Measurements from ENCODE around the gene PRKAR1B. TPM values are rescaled to one million over a fixed set of nuclear protein-coding genes. Genes with fewer than 3 reads are reported as not detected.

Gene PRKAR1B
- total RNA-seq (ENCODE audit: unreplicated experiment), result 21.7 TPM
- long read RNA-seq, partial matches to known transcripts, result 6 of 13 reads
- long read RNA-seq, other reads (novel, unspliced or antisense), result 3 of 13 reads

DNA sequence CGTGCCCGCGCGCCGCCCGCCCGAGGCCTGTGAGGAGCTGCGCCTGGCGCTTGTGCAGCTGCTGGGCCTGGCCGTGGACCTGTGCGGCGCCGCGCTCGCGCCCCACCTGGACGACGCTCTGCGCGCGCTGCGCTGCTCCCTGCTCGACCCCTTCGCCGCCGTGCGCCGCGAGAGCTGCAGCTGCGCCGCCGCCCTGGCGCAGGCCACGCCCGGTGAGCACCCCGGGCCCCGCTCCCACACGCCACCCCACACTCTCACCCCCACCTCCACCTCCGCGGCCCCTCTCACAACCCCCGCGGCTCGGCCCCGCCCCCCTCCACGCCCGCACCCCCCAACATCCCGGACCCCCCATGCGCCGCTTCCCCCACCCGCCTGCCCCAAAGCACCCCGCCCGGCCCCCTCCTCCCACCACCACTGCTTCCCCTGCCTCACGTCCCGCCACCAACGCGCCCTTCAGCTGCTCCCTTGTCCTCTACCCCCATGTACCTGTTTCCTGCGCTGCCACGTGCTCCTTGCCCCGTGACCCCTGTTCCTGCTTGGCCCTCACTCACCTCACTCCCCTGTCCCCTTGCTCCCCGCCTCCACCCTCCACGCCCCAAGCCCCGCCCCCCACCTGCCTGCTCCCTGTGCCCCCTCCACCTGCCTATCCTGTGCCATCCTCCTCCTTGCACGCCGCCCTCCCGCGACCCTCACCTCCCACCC lies at the start of gene PRKAR1B:
TSS of gene PRKAR1B (minus strand) at position 178 of the 702 bp plus-strand sequence. CDS start 15,776 bp downstream, outside the sequence.
- peaks cover 12% of the 10 kb centered on the region for H3K4me1 Mint-ChIP-seq (ENCODE audit: unreplicated experiment)

DNA sequence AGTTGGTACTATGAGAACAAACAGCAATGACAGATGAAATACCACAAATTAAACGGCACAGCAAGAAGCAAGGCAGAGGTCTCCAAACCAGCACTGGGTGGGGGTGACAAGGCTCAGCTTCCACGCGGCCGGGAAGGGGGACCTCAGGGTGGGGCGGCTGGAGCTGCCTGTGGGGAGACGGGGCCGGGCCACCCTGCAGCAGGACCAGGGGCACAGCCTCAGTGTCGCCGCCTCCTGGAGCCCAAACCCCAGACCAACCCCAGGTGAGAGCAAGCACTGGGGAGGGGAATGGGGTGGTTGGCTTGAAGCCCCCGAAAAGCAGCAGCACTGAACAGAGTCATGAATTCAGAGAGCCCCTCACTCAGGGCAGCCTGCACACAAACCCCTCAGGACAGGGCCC lies 49.3 kb upstream of the PRKAR1B start:
- Mint-ChIP-seq H3K27ac (ENCODE audit: unreplicated experiment) (no peak overlapping the region), H3K9me3 (ENCODE audit: unreplicated experiment) (no peaks in the 10 kb centered on the region), H3K27me3 (ENCODE audit: unreplicated experiment) (peaks cover 4% of the 10 kb centered on the region), H3K36me3 (ENCODE audit: low read depth, unreplicated experiment) (peaks cover 18% of the 10 kb centered on the region), H3K4me1 (ENCODE audit: unreplicated experiment) (no peaks in the 10 kb centered on the region), H3K4me3 (ENCODE audit: unreplicated experiment) (no peak overlapping the region)
- DNase-seq (ENCODE audit: low spot score), result no peak
- TF ChIP-seq, protein P1, sequence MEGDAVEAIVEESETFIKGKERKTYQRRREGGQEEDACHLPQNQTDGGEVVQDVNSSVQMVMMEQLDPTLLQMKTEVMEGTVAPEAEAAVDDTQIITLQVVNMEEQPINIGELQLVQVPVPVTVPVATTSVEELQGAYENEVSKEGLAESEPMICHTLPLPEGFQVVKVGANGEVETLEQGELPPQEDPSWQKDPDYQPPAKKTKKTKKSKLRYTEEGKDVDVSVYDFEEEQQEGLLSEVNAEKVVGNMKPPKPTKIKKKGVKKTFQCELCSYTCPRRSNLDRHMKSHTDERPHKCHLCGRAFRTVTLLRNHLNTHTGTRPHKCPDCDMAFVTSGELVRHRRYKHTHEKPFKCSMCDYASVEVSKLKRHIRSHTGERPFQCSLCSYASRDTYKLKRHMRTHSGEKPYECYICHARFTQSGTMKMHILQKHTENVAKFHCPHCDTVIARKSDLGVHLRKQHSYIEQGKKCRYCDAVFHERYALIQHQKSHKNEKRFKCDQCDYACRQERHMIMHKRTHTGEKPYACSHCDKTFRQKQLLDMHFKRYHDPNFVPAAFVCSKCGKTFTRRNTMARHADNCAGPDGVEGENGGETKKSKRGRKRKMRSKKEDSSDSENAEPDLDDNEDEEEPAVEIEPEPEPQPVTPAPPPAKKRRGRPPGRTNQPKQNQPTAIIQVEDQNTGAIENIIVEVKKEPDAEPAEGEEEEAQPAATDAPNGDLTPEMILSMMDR (IDR thresholded peaks at IDR 0.05; ENCODE audit: unreplicated experiment), result no peak

More for the DNA sequence above, at the start of gene PRKAR1B:
- Mint-ChIP-seq H3K9me3 (ENCODE audit: unreplicated experiment) (no peaks in the 10 kb centered on the region), H3K27ac (ENCODE audit: unreplicated experiment) (peak within 1 kb of the TSS; percentile 84), H3K4me3 (ENCODE audit: unreplicated experiment) (peak within 1 kb of the TSS; percentile 96), H3K36me3 (ENCODE audit: low read depth, unreplicated experiment) (peaks cover 34% of the 10 kb centered on the region), H3K27me3 (ENCODE audit: unreplicated experiment) (peaks cover 22% of the 10 kb centered on the region)
- TF ChIP-seq, protein P1 (IDR thresholded peaks at IDR 0.05; ENCODE audit: unreplicated experiment), result no peak
- no peak for DNase-seq (ENCODE audit: low spot score)

GRCh38 chr7:774161-775109 lies 47.4 kb upstream of the PRKAR1B start:
- Mint-ChIP-seq H3K4me1 (ENCODE audit: unreplicated experiment) (no peaks in the 10 kb centered on the region), H3K27ac (ENCODE audit: unreplicated experiment) (no peak overlapping the region), H3K9me3 (ENCODE audit: unreplicated experiment) (no peaks in the 10 kb centered on the region), H3K36me3 (ENCODE audit: low read depth, unreplicated experiment) (peaks cover 12% of the 10 kb centered on the region), H3K27me3 (ENCODE audit: unreplicated experiment) (peaks cover 4% of the 10 kb centered on the region), H3K4me3 (ENCODE audit: unreplicated experiment) (no peak overlapping the region)
- TF ChIP-seq, protein P1 (IDR thresholded peaks at IDR 0.05; ENCODE audit: unreplicated experiment), result peak; percentile 88
- peak; percentile 83 for DNase-seq (ENCODE audit: low spot score)

DNA sequence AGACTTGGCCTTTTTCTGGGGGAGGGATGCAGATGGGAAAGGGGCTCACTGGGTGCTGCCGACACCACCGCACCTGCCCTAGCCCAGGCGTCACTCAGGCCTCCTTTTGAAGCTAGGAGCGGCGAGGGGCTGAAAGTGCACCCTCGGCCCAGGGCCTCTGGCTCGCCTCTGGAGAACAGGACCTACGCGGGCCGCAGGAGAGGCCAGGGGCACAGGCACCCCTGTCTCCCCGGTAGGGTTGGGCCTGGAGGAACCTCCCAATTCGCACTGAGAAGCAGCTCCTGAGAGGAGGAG lies 46.5 kb upstream of the PRKAR1B start:
- H3K4me3 Mint-ChIP-seq (ENCODE audit: unreplicated experiment), result no peak overlapping the region
- no peaks in the 10 kb centered on the region for H3K9me3 Mint-ChIP-seq (ENCODE audit: unreplicated experiment)
- TF ChIP-seq, protein P1 (IDR thresholded peaks at IDR 0.05; ENCODE audit: unreplicated experiment), result no peak
- DNase-seq (ENCODE audit: low spot score), result no peak
- H3K4me1 Mint-ChIP-seq (ENCODE audit: unreplicated experiment), result no peaks in the 10 kb centered on the region
- H3K36me3 Mint-ChIP-seq (ENCODE audit: low read depth, unreplicated experiment), result peaks cover 12% of the 10 kb centered on the region
- no peak overlapping the region for H3K27ac Mint-ChIP-seq (ENCODE audit: unreplicated experiment)
- H3K27me3 Mint-ChIP-seq (ENCODE audit: unreplicated experiment), result peaks cover 4% of the 10 kb centered on the region

Measured in endothelial cell (in vitro differentiated cells).